GM23248 (cell line): ENCODE measurements around the gene AMPD3. TPM values are rescaled to one million over a fixed set of nuclear protein-coding genes. Genes with fewer than 3 reads are reported as not detected.

Experiments
- DNase-seq: peaks from one replicate; pipeline ENCODE4 v3.0.0-alpha.2; 2015
- H2AFZ ChIP-seq: fragments of 200-600 bp; sonication (generic); 2 replicates; pipeline ENCODE4 v1.6.1; 2016; ENCODE audit warnings: antibody characterized with exemption
- H3F3A ChIP-seq: fragments of 200-600 bp; sonication (generic); 2 replicates; pipeline ENCODE4 v1.6.1; 2016; ENCODE audit warnings: mild to moderate bottlenecking, antibody characterized with exemption, mixed run types; ENCODE audit not compliant: insufficient read depth
- H3K27ac ChIP-seq: fragments of 200-600 bp; sonication (generic); 2 replicates; pipeline ENCODE4 v1.5.1; 2016; ENCODE audit warnings: mild to moderate bottlenecking
- H3K27me3 ChIP-seq: fragments of 200-600 bp; sonication (generic); replicated peaks from 2 replicates; pipeline ENCODE4 v1.6.1; 2016; ENCODE audit warnings: mild to moderate bottlenecking; ENCODE audit not compliant: insufficient read depth
- H3K36me3 ChIP-seq: fragments of 200-600 bp; sonication (generic); 2 replicates; pipeline ENCODE4 v1.6.1; 2016; ENCODE audit warnings: low read depth, mild to moderate bottlenecking
- H3K4me1 ChIP-seq: fragments of 200-600 bp; sonication (generic); 2 replicates; pipeline ENCODE4 v1.6.1; 2016; ENCODE audit warnings: mild to moderate bottlenecking; ENCODE audit not compliant: insufficient read depth
- H3K4me2 ChIP-seq: fragments of 200-600 bp; sonication (generic); one replicate; pipeline ENCODE4 v1.6.1; 2016; ENCODE audit warnings: mild to moderate bottlenecking; ENCODE audit not compliant: unreplicated experiment
- H3K4me3 ChIP-seq: fragments of 200-600 bp; sonication (generic); 2 replicates; pipeline ENCODE4 v1.5.1; 2016; ENCODE audit warnings: mild to moderate bottlenecking
- H3K79me2 ChIP-seq: fragments of 200-600 bp; sonication (generic); 2 replicates; pipeline ENCODE4 v1.6.1; 2016; ENCODE audit warnings: mild to moderate bottlenecking; ENCODE audit not compliant: insufficient read depth
- H3K9ac ChIP-seq: fragments of 200-600 bp; sonication (generic); 2 replicates; pipeline ENCODE4 v1.6.1; 2016; ENCODE audit warnings: mild to moderate bottlenecking
- H3K9me2 ChIP-seq: fragments of 200-600 bp; sonication (generic); 2 replicates; pipeline ENCODE4 v1.6.1; 2016; ENCODE audit warnings: mixed run types, mild to moderate bottlenecking, moderate library complexity; ENCODE audit not compliant: insufficient read depth
- H3K9me3 ChIP-seq: fragments of 200-600 bp; sonication (generic); one replicate; pipeline ENCODE4 v1.6.1; 2017; ENCODE audit warnings: low read depth
- H4K20me1 ChIP-seq: fragments of 200-600 bp; sonication (generic); 2 replicates; pipeline ENCODE4 v1.6.0; 2016; ENCODE audit not compliant: insufficient read depth
- EZH2 ChIP-seq: fragments of 200-600 bp; sonication (generic); IDR thresholded peaks from 2 replicates; pipeline ENCODE4 v1.6.1; 2018; ENCODE audit warnings: antibody characterized with exemption, mild to moderate bottlenecking; ENCODE audit not compliant: insufficient read depth, poor library complexity, severe bottlenecking
- EZH2phosphoT487 ChIP-seq: fragments of 200-600 bp; sonication (generic); IDR thresholded peaks from 2 replicates; pipeline ENCODE4 v1.6.1; 2018; ENCODE audit warnings: antibody characterized with exemption, moderate library complexity, mild to moderate bottlenecking, low read depth; ENCODE audit not compliant: insufficient read depth
- WGBS, 2 experiments: methylation state at CpG; one replicate each; pipeline ENCODE4 v1.1.6; 2015 to 2017; ENCODE audit warnings: low lambda C conversion rate in 2 of 2, low coverage in 1 of 2; ENCODE audit errors: missing lambda C conversion rate in 2 of 2; 5-methylcytosine and 5-hydroxymethylcytosine counted together
- in situ Hi-C: fragments of 300-500 bp; cut with MboI; formaldehyde crosslinking; loops from 2 replicates; pipeline ENCODE4 v1.15.0; 2020
- polyA plus RNA-seq: library from polyadenylated mRNA; unstranded; fragments of >200 nt; fragmentation: Nextera tagmentation; extraction: Ambion mirVana; gene quantifications from 2 replicates; pipeline ENCODE4 v1.2.1, GENCODE V29; 2016
- total RNA-seq: library from RNA; depleted of rRNA; stranded (reverse); fragments of >200 nt; shearing (Covaris generic); gene quantifications from 2 replicates; pipeline ENCODE4 v1.2.3, GENCODE V29; 2014

Gene AMPD3
- total and polyA plus RNA-seq, 2 experiments from 2014 or later, result 3.3 to 4.9 TPM

DNA sequence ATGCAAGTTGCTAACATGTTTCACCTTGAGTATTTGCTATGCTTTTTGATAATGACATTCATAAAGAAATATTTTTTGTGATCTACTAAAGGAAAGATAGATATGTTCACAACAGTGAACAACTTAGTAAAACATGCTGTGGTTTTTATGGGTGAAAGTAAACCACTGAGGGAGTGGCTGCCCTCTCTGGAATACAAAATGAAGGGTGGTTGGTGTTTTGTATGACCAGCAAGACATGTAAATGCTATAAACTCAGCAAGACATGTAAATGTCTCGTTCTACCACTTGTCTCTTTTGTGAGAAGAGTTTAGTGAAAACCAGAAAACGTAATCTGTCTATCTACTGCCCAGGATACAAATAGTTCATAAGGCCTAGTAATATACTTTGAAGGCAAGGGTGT, 7.6 kb upstream of the AMPD3 start:
- 0 out of 2 replicates have a peak, but pooled peaks cover 5% of the 10 kb centered on the region for H3F3A ChIP-seq
- H2AFZ ChIP-seq, result no peak overlapping the region
- in situ Hi-C loops, result loop anchor here (5.0 kb wide), 1 partner anchor 50 kb away; no protein-coding TSS in a partner anchor
- no peak overlapping the region for H3K4me2 ChIP-seq
- H3K27ac ChIP-seq, result no peak overlapping the region
- no peak for DNase-seq
- WGBS, 2 experiments, result 90 to 94% methylated on average over 2 of the region's 2 CpGs
- H3K79me2 ChIP-seq, result no peaks in the 10 kb centered on the region
- no peak overlapping the region for H3K9ac ChIP-seq
- no peaks in the 10 kb centered on the region for H3K27me3 ChIP-seq
- no peaks in the 10 kb centered on the region for H4K20me1 ChIP-seq
- no peak for TF ChIP-seq EZH2
- no peak for TF ChIP-seq EZH2phosphoT487
- no peaks in the 10 kb centered on the region for H3K36me3 ChIP-seq
- no peaks in the 10 kb centered on the region for H3K9me2 ChIP-seq
- H3K9me3 ChIP-seq, result no peaks in the 10 kb centered on the region
- H3K4me1 ChIP-seq, result no peaks in the 10 kb centered on the region
- no peak overlapping the region for H3K4me3 ChIP-seq

GRCh38 chr11:10450462-10451425, 4.3 kb upstream of the AMPD3 start:
- no peaks in the 10 kb centered on the region for H3K9me3 ChIP-seq
- no peaks in the 10 kb centered on the region for H4K20me1 ChIP-seq
- H3K36me3 ChIP-seq, result no peaks in the 10 kb centered on the region
- peaks cover 17% of the 10 kb centered on the region; the same call in 1 of the 2 replicates for H3F3A ChIP-seq
- H3K79me2 ChIP-seq, result no peaks in the 10 kb centered on the region
- TF ChIP-seq EZH2 (no peak), EZH2phosphoT487 (no peak)
- H3K9me2 ChIP-seq, result no peaks in the 10 kb centered on the region
- H3K4me2 ChIP-seq, result peak overlapping the region; percentile 59
- peak overlapping the region; percentile 72 for H3K9ac ChIP-seq
- DNase-seq, result peak; percentile 45
- peak overlapping the region; percentile 59 for H3K4me3 ChIP-seq
- no peaks in the 10 kb centered on the region for H3K27me3 ChIP-seq
- 24 to 30% methylated on average over 61 to 67 of the region's 94 CpGs for WGBS, 2 experiments
- H3K27ac ChIP-seq, result no peak overlapping the region
- peaks cover 12% of the 10 kb centered on the region for H3K4me1 ChIP-seq
- in situ Hi-C loops, result no loop called here
- H2AFZ ChIP-seq, result peak overlapping the region; percentile 80

DNA sequence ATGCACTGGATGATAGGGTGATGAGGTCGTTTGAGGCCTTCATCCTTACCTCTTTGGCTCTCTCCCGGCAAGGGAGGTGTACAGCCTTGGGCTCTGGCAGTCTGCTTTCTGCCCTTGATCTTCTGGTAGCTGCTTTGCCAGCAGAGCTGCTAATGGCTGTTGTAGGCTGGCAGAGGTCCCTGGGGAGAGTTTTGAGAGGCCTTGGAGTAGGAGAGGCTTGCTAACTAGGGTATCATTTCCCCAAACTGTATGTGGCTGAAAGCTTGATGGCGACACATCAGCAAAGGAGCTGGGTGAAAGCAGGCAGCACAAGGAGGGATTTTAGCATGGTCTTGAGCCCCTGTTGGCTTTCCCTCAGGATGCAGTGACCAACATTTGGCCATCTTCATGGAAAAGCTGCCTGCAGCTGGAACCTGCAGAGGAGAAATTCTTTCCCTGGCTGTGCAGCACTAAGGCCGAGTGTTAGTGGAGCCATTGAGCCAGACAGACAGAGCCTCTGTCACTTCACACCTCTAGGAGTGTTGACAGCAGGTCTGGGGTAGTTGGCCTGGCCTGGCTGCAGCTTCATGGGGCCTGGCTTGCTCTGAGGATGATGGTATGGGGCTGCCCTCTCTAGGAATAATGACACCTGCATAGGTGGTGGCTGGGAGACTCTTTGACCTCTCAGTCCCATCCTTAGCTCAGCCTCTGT, 3.5 kb upstream of the AMPD3 start:
- in situ Hi-C loops, result no loop called here
- Histone ChIP-seq H3K27ac (no peak overlapping the region), H3K9me2 (no peaks in the 10 kb centered on the region), H3K4me1 (peaks cover 19% of the 10 kb centered on the region), H3K9me3 (no peaks in the 10 kb centered on the region), H3F3A (peaks cover 18% of the 10 kb centered on the region; the same call in 1 of the 2 replicates), H4K20me1 (no peaks in the 10 kb centered on the region), H3K9ac (no peak overlapping the region), H3K4me2 (no peak overlapping the region), H3K79me2 (no peaks in the 10 kb centered on the region), H3K36me3 (no peaks in the 10 kb centered on the region), H3K27me3 (no peaks in the 10 kb centered on the region), H3K4me3 (no peak overlapping the region), H2AFZ (0 out of 2 replicates have a peak overlapping the region, but pooled peaks have one; percentile 80)
- WGBS, 2 experiments, result 91 to 92% methylated on average over 4 of the region's 4 CpGs
- TF ChIP-seq EZH2phosphoT487, result no peak
- TF ChIP-seq EZH2, result no peak
- DNase-seq, result no peak

GRCh38 chr11:10452211-10452767, 2.8 kb upstream of the AMPD3 start:
- TF ChIP-seq EZH2 (no peak), EZH2phosphoT487 (no peak)
- Histone ChIP-seq H3K27ac (no peak overlapping the region), H4K20me1 (no peaks in the 10 kb centered on the region), H3K9me3 (no peaks in the 10 kb centered on the region), H3K9me2 (no peaks in the 10 kb centered on the region), H3K4me1 (peaks cover 19% of the 10 kb centered on the region), H3K9ac (no peak overlapping the region), H3K79me2 (no peaks in the 10 kb centered on the region; the same call in 1 of the 2 replicates), H3K4me3 (no peak overlapping the region), H3K27me3 (no peaks in the 10 kb centered on the region), H3K4me2 (no peak overlapping the region), H3F3A (peaks cover 18% of the 10 kb centered on the region; the same call in 1 of the 2 replicates), H3K36me3 (no peaks in the 10 kb centered on the region), H2AFZ (no peak overlapping the region)
- in situ Hi-C loops, result no loop called here
- DNase-seq, result peak; percentile 48
- 77 to 80% methylated on average over 3 of the region's 3 CpGs for WGBS, 2 experiments
